ENCODE measurements around the gene PC. TPM values are rescaled to one million over a fixed set of nuclear protein-coding genes. Genes with fewer than 3 reads are reported as not detected.
"Not testable (repeated sequence)": the region's sequence is repeated elsewhere in the genome, so short reads cannot be mapped to it uniquely, and the experiment has no call there.

PC gene
- total RNA-seq, 1 donor from 2014 or later, result 5.2 TPM

GRCh38 chr11:66840317-66841091, 117.7 kb downstream of the PC start:
- intact Hi-C loops (cut with micrococcal nuclease), result no loop called here
- no peak for DNase-seq
- no peak for ATAC-seq

GRCh38 chr11:66835768-66836405, 122.3 kb downstream of the PC start:
- intact Hi-C loops (cut with micrococcal nuclease), result no loop called here
- no peak for DNase-seq
- no peak for ATAC-seq

GRCh38 chr11:66834943-66835342, 123.2 kb downstream of the PC start:
- ATAC-seq (no peak), DNase-seq (no peak)
- intact Hi-C loops (cut with micrococcal nuclease), result loop anchor here (5.0 kb wide), 1 partner anchor 138 kb away; no protein-coding TSS in a partner anchor

- ATAC-seq, result peak; percentile 15
- intact Hi-C loops (cut with micrococcal nuclease), result loop anchor here (5.0 kb wide), 1 partner anchor 137 kb away; no protein-coding TSS in a partner anchor
- no peak for DNase-seq
Measured at GRCh38 chr11:66834539-66834845, 123.7 kb downstream of the PC start.

GRCh38 chr11:66824573-66824972, 133.6 kb downstream of the PC start:
- intact Hi-C loops (cut with micrococcal nuclease); ATAC-seq; DNase-seq: not testable (repeated sequence)

- no peak for DNase-seq
- no peak for ATAC-seq
Measured at GRCh38 chr11:66823700-66824099, 134.5 kb downstream of the PC start.

GRCh38 chr11:66820901-66821300, 137.3 kb downstream of the PC start:
- DNase-seq, result no peak
- intact Hi-C loops (cut with micrococcal nuclease), result no loop called here
- no peak for ATAC-seq

More at GRCh38 chr11:66823700-66824099, 134.5 kb downstream of the PC start:
- intact Hi-C loops (cut with micrococcal nuclease), result no loop called here

- no peak for DNase-seq
- ATAC-seq, result no peak
- intact Hi-C loops (cut with micrococcal nuclease), result no loop called here
Measured at GRCh38 chr11:66820381-66820780, 137.8 kb downstream of the PC start.

GRCh38 chr11:66818231-66818955, 139.8 kb downstream of the PC start:
- DNase-seq, result no peak
- no peak for ATAC-seq
- intact Hi-C loops (cut with micrococcal nuclease), result loop anchor here (10.0 kb wide), 1 partner anchor 54 kb away; no protein-coding TSS in a partner anchor

GRCh38 chr11:66815646-66816045, 142.5 kb downstream of the PC start:
- intact Hi-C loops (cut with micrococcal nuclease), result loop anchor here (10.0 kb wide), 1 partner anchor 51 kb away; no protein-coding TSS in a partner anchor
- DNase-seq, result no peak
- ATAC-seq, result no peak

GRCh38 chr11:66814678-66815077, 143.5 kb downstream of the PC start:
- DNase-seq (no peak), ATAC-seq (no peak)
- intact Hi-C loops (cut with micrococcal nuclease), result loop anchor here (10.0 kb wide), 1 partner anchor 50 kb away; no protein-coding TSS in a partner anchor

GRCh38 chr11:66810576-66811185, 147.5 kb downstream of the PC start:
- DNase-seq (no peak), ATAC-seq (no peak)
- intact Hi-C loops (cut with micrococcal nuclease), result loop anchor here (10.0 kb wide), 1 partner anchor 46 kb away; no protein-coding TSS in a partner anchor

GRCh38 chr11:66809592-66809991, 148.6 kb downstream of the PC start:
- no peak for ATAC-seq
- no peak for DNase-seq
- intact Hi-C loops (cut with micrococcal nuclease), result no loop called here

- DNase-seq (no peak), ATAC-seq (no peak)
- intact Hi-C loops (cut with micrococcal nuclease), result no loop called here
Measured at GRCh38 chr11:66800720-66801428, 157.3 kb downstream of the PC start.

GRCh38 chr11:66799815-66800214, 158.4 kb downstream of the PC start:
- ATAC-seq; intact Hi-C loops (cut with micrococcal nuclease): not testable (repeated sequence)

More at GRCh38 chr11:66799815-66800214, 158.4 kb downstream of the PC start:
- not testable (repeated sequence) for DNase-seq
